ENCODE measurements around the gene NAP1L4. TPM values are rescaled to one million over a fixed set of nuclear protein-coding genes. Genes with fewer than 3 reads are reported as not detected.

NAP1L4 gene
- total RNA-seq, 1 experiment from 2014 or later, result 140 TPM

GRCh38 chr11:3028813-3029212 is 36.7 kb upstream of the NAP1L4 start:
- no peak overlapping the region for H3K27ac Mint-ChIP-seq (ENCODE audit: unreplicated experiment)
- no peak for TF ChIP-seq CTCF (IDR thresholded peaks at IDR 0.05; ENCODE audit: unreplicated experiment)
- no peaks in the 10 kb centered on the region for H3K27me3 Mint-ChIP-seq (ENCODE audit: unreplicated experiment)
- H3K9me3 Mint-ChIP-seq (ENCODE audit: low read depth, unreplicated experiment), result no peaks in the 10 kb centered on the region
- H3K36me3 Mint-ChIP-seq (ENCODE audit: insufficient read depth, unreplicated experiment), result peaks cover 75% of the 10 kb centered on the region
- intact Hi-C loops (cut with micrococcal nuclease; ENCODE audit: unreplicated experiment), result no loop called here
- no peaks in the 10 kb centered on the region for H3K4me1 Mint-ChIP-seq (ENCODE audit: low read depth, unreplicated experiment)
- no peak for DNase-seq
- no peak overlapping the region for H3K4me3 Mint-ChIP-seq (ENCODE audit: low read depth, unreplicated experiment)
- CTCF ChIA-PET, result no interaction called here
- no TSS peak for BruUV-seq (replicated peaks)

- CTCF ChIA-PET, result no interaction called here
- BruUV-seq (replicated peaks), result no TSS peak
- H3K4me1 Mint-ChIP-seq (ENCODE audit: low read depth, unreplicated experiment), result peaks cover 13% of the 10 kb centered on the region
- H3K36me3 Mint-ChIP-seq (ENCODE audit: insufficient read depth, unreplicated experiment), result peaks cover 77% of the 10 kb centered on the region
- no peak for TF ChIP-seq CTCF (IDR thresholded peaks at IDR 0.05; ENCODE audit: unreplicated experiment)
- no peak overlapping the region for H3K4me3 Mint-ChIP-seq (ENCODE audit: low read depth, unreplicated experiment)
- no peak for DNase-seq
- intact Hi-C loops (cut with micrococcal nuclease; ENCODE audit: unreplicated experiment), result no loop called here
- H3K27me3 Mint-ChIP-seq (ENCODE audit: unreplicated experiment), result no peaks in the 10 kb centered on the region
- no peaks in the 10 kb centered on the region for H3K9me3 Mint-ChIP-seq (ENCODE audit: low read depth, unreplicated experiment)
- no peak overlapping the region for H3K27ac Mint-ChIP-seq (ENCODE audit: unreplicated experiment)
Observed at GRCh38 chr11:3026803-3027202, 34.7 kb upstream of the NAP1L4 start.

GRCh38 chr11:3022982-3023381 is 30.9 kb upstream of the NAP1L4 start:
- CTCF ChIA-PET, result no interaction called here
- BruUV-seq (replicated peaks), result no TSS peak
- TF ChIP-seq CTCF (IDR thresholded peaks at IDR 0.05; ENCODE audit: unreplicated experiment), result no peak
- Mint-ChIP-seq H3K4me1 (ENCODE audit: low read depth, unreplicated experiment) (peaks cover 28% of the 10 kb centered on the region), H3K27ac (ENCODE audit: unreplicated experiment) (peak overlapping the region; percentile 54), H3K27me3 (ENCODE audit: unreplicated experiment) (no peaks in the 10 kb centered on the region), H3K4me3 (ENCODE audit: low read depth, unreplicated experiment) (no peak overlapping the region), H3K9me3 (ENCODE audit: low read depth, unreplicated experiment) (no peaks in the 10 kb centered on the region), H3K36me3 (ENCODE audit: insufficient read depth, unreplicated experiment) (peaks cover 74% of the 10 kb centered on the region)
- no peak for DNase-seq
- intact Hi-C loops (cut with micrococcal nuclease; ENCODE audit: unreplicated experiment), result loop anchor here (5.0 kb wide), 1 partner anchor 491 kb away; no protein-coding TSS in a partner anchor

GRCh38 chr11:3022300-3022967 is 30.3 kb upstream of the NAP1L4 start:
- no TSS peak for BruUV-seq (replicated peaks)
- Mint-ChIP-seq H3K4me1 (ENCODE audit: low read depth, unreplicated experiment) (peaks cover 28% of the 10 kb centered on the region), H3K36me3 (ENCODE audit: insufficient read depth, unreplicated experiment) (peaks cover 78% of the 10 kb centered on the region), H3K27ac (ENCODE audit: unreplicated experiment) (peak overlapping the region; percentile 54), H3K27me3 (ENCODE audit: unreplicated experiment) (no peaks in the 10 kb centered on the region), H3K9me3 (ENCODE audit: low read depth, unreplicated experiment) (no peaks in the 10 kb centered on the region), H3K4me3 (ENCODE audit: low read depth, unreplicated experiment) (peak overlapping the region; percentile 18)
- no peak for DNase-seq
- no peak for TF ChIP-seq CTCF (IDR thresholded peaks at IDR 0.05; ENCODE audit: unreplicated experiment)
- CTCF ChIA-PET, result no interaction called here
- intact Hi-C loops (cut with micrococcal nuclease; ENCODE audit: unreplicated experiment), result loop anchor here (5.0 kb wide), 1 partner anchor 490 kb away; no protein-coding TSS in a partner anchor

Measured in Calu3 (cell line).